ENCODE results near the gene PRKCA. TPM values are rescaled to one million over a fixed set of nuclear protein-coding genes. Genes with fewer than 3 reads are reported as not detected.

The PRKCA gene
- total and polyA plus RNA-seq, 2 donors from 2014 or later, result 8.0 to 50.8 TPM

GRCh38 chr17:66716236-66717026, 414.0 kb downstream of the PRKCA start:
- TF ChIP-seq CTCF (IDR thresholded peaks at IDR 0.05; ENCODE audit: borderline replicate concordance, extremely low read depth, insufficient read depth), result no peak
- no peaks in the 10 kb centered on the region for H3K9me3 ChIP-seq (ENCODE audit: control insufficient read depth in 2 of 3, insufficient read depth in 1 of 3, low read length in 3 of 3)
- intact Hi-C loops (cut with DNase I), result no loop called here
- no peak overlapping the region for H3K9ac ChIP-seq (ENCODE audit: low read length in 3 of 3)
- no peak overlapping the region for H3K27ac ChIP-seq (ENCODE audit: low read depth in 2 of 2, low read length in 2 of 2)
- no peaks in the 10 kb centered on the region for H3K27me3 ChIP-seq (ENCODE audit: control insufficient read depth, insufficient read depth, low read length)
- no peak overlapping the region for H3K4me3 ChIP-seq (ENCODE audit: low read length in 3 of 3)
- no peaks in the 10 kb centered on the region for H3K4me1 ChIP-seq (ENCODE audit: control insufficient read depth in 2 of 3, insufficient read depth in 2 of 3, low read depth in 1 of 3, low read length in 3 of 3)
- no peaks in the 10 kb centered on the region for H3K36me3 ChIP-seq (ENCODE audit: control insufficient read depth in 2 of 3, insufficient read depth in 3 of 3, low read length in 3 of 3)
- FAIRE-seq (no peak), DNase-seq (peak in 4 of 5 donors; percentile 57 to 73 (median 69))

DNA sequence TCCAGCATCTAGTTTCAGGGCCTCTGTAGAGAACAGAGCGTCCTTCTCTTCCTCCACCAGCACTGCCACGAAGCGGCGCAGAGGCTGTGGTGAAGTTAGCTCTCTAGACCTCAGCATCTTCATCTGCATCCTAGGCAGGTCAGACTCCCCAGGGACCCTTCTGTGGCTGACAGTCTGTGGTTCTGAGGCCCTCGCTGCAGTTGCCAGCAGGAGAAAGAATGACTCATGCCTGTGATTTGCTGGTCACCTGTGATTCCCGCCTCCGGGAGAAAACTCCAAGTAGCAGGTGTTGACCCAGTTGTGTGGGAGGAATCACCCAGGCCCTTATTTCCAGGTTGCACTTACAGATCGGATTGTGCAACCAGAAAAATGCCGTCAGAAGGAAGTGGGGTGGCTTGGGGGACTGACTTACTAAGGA, 415.2 kb downstream of the PRKCA start:
- Histone ChIP-seq H3K9ac (ENCODE audit: low read length in 3 of 3) (no peak overlapping the region), H3K4me1 (ENCODE audit: control insufficient read depth in 2 of 3, insufficient read depth in 2 of 3, low read depth in 1 of 3, low read length in 3 of 3) (no peaks in the 10 kb centered on the region), H3K27me3 (ENCODE audit: control insufficient read depth, insufficient read depth, low read length) (no peaks in the 10 kb centered on the region), H3K4me3 (ENCODE audit: low read length in 3 of 3) (no peak overlapping the region), H3K27ac (ENCODE audit: low read depth in 2 of 2, low read length in 2 of 2) (no peak overlapping the region), H3K36me3 (ENCODE audit: control insufficient read depth in 2 of 3, insufficient read depth in 3 of 3, low read length in 3 of 3) (no peaks in the 10 kb centered on the region), H3K9me3 (ENCODE audit: control insufficient read depth in 2 of 3, insufficient read depth in 1 of 3, low read length in 3 of 3) (no peaks in the 10 kb centered on the region)
- intact Hi-C loops (cut with DNase I), result no loop called here
- DNase-seq, result peak in 2 of 5 donors; percentile 31 to 37
- no peak for FAIRE-seq
- TF ChIP-seq CTCF (IDR thresholded peaks at IDR 0.05; ENCODE audit: borderline replicate concordance, extremely low read depth, insufficient read depth), result no peak

DNA sequence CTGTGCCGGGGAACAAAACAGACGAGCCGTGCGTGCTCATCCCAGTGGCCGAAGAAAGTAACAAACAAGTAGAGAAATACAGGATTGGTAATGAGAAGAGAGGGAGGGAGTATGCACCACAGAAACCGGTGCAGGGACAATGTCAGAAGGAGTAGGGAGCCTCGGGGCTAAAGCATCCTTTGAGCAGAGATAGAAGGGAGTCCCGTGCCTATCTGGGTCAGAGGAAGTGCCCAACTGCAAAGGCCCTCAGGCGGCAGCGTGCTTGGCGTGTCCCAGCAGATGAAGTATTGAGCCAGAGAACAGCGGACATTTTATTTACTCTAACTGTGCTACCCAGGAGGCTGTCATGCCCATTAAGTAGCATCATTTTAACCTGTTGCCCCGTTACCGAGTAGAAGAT, 417.6 kb downstream of the PRKCA start:
- H3K4me3 ChIP-seq (ENCODE audit: low read length in 3 of 3), result no peak overlapping the region
- H3K4me1 ChIP-seq (ENCODE audit: control insufficient read depth in 2 of 3, insufficient read depth in 2 of 3, low read depth in 1 of 3, low read length in 3 of 3), result peaks cover 0 to 4% (median under 1%) of the 10 kb centered on the region in 3 donors
- no peak overlapping the region for H3K27ac ChIP-seq (ENCODE audit: low read depth in 2 of 2, low read length in 2 of 2)
- intact Hi-C loops (cut with DNase I), result no loop called here
- DNase-seq (no peak), FAIRE-seq (no peak)
- no peak overlapping the region for H3K9ac ChIP-seq (ENCODE audit: low read length in 3 of 3)
- H3K9me3 ChIP-seq (ENCODE audit: control insufficient read depth in 2 of 3, insufficient read depth in 1 of 3, low read length in 3 of 3), result no peaks in the 10 kb centered on the region
- no peaks in the 10 kb centered on the region for H3K27me3 ChIP-seq (ENCODE audit: control insufficient read depth, insufficient read depth, low read length)
- no peak for TF ChIP-seq CTCF (IDR thresholded peaks at IDR 0.05; ENCODE audit: borderline replicate concordance, extremely low read depth, insufficient read depth)
- no peaks in the 10 kb centered on the region for H3K36me3 ChIP-seq (ENCODE audit: control insufficient read depth in 2 of 3, insufficient read depth in 3 of 3, low read length in 3 of 3)
